GM19238 (cell line): ENCODE results near the gene CFAP45.

Experiments used
- DNase-seq: peaks from one replicate; pipeline ENCODE4 v3.0.0; 2011; ENCODE audit warnings: low spot score; ENCODE audit not compliant: insufficient read length

The CFAP45 gene

DNA sequence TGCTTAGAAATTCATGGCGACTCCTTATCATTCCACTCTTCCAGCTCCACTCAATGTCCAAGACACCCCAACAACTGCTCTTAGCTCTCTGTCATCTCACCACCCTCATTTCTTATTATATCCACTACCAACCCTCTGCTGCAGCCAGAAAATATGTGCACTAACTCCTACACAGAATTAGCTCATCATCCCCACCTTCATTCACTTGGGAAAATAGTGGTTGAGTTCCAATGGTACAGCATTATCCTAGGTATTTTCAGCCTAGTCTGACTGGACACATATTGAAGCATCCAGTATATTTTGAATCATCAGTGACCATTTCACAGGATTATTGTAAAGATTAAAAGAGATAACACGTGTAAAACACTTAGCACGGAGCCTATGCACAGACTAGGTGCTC is 20.8 kb downstream of the CFAP45 start:
- DNase-seq, result no peak

DNA sequence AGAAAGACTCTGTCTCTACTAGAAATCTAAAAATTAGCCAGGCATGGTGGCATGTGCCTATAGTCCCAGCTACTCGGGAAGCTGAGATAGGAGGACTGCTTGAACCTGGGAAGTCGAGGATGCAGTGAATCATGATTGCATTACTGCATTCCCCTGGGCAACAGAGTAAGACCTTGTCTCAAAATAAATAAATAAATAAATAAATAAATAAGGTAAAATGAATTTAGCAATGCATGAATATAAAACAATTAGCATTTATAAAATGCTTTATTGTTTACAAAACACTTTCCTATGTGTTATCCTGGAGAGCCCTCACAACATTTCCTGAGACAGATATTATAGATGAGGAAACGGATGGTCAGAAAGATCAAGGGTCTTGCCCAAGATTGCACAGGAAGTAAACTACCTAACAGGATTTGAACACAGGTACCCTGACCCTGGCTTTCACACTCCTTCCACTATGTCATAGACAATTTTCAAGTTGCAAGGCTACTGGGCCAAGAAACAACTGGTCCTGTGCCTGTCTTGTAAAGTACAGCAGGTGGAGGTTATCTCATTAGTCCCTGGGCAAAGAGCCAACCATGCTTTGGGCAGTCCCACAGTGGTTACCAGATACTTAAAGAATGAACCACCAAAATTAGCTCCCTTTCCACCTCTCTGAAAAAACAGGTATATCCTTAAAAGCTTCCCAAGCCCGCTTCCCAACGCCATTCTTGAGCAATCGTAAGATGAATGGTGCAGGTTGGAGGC is 22.1 kb downstream of the CFAP45 start:
- DNase-seq, result no peak

DNA sequence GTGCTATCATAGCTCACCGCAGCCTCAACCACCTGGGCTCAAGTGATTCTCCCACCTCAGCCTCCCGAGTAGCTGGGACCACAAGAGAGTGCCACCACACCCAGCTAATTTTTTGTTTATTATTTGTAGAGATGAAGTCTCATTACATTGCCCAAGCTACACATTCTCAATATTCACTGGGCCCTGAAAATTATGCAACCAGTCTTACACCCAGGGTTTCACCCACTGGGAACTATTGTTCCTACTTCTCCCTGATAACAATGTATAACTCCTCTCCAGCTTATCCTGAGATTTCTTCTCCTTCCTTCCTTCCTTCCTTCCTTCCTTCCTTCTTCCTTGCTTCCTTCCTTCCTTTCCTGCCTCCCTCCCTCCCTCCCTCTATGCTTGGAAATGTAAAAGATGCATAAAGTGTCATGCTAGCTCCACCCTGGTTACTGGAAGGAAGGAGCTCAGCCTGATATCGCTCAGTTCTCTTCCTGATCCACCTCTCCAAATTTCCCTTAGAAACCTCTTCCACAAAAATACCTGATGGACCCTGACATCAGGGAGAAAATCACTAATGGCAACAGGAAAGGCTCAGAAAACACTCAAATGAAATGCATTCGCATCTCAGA is 26.3 kb downstream of the CFAP45 start:
- no peak for DNase-seq

DNA sequence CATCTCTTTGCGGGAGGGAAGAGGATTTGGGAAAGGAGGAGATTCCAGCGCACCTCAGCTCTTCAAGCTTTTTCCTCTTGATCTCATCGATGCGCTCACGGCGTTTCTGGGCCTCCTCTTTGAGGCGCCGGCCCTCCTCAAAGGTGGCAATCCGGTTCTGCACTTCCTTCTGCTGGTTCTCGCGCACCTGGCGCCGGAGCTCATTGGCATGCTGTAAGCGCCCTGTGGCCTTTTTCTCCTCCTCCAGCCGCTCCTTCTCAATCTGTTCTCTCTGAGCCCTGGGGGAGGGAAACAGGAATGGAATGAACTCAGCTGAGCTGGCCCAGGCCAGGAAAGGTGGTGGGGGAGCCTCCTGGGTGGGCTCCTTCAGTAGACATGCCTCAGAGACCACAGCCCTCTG is 27.1 kb downstream of the CFAP45 start:
- no peak for DNase-seq

DNA sequence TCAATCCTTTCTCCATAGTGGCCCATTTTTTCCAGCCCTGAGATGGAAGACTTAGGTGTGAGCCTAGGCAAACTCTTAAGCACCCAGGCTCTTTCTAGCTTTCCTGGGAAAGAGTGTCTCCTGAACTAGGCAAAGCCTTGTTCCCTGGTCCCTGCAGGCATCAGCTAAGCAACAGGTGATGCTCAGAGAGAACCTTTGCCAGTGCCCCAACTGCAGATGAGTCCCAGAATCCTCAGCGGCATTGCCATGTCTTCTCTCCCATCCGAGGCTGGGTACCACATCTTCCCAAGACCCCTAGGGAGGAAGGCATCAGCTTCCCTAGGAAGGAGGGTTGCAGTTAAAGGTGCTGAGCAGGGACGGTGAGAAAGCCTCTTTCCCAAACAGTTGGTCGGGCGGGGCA is 29.3 kb downstream of the CFAP45 start:
- DNase-seq, result no peak

DNA sequence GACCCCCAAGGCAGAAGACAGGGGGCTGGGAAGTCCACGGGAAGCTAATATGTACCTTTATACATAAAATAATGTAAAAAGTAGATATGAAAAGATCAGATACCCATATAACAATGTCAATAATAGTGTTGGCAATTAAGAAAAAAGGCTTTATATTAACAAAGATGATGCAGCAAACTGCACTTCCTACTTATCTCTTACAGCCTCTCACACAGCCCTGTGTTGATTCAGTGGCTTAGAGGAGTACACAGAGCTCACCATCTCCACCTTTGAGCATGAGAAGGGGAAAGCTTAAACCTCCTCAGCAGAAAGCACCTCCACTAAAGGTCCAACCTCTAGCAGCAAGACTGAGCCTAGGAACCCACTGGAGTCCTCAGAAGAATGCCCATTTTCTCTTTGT is 30.4 kb downstream of the CFAP45 start:
- DNase-seq, result no peak

DNA sequence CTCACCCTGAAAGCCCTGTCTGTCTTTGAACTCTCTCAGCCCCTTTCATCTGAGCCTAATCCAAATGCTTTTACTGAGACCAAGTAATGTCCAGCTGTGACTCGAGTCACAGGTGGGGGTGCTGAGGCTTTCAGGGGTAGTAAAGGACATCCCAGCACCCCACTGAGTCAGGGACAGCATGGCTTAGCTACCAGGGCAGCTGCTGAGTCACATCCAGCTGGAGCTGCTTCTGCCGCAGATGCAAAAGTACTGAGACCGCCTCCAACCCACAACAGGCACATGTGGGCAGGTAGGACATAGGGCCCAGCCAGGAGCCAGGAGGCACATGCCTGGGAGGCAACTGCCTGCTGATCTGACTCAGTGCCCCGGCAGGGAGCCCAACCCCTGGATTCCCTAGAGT is 30.8 kb downstream of the CFAP45 start:
- DNase-seq, result no peak

DNA sequence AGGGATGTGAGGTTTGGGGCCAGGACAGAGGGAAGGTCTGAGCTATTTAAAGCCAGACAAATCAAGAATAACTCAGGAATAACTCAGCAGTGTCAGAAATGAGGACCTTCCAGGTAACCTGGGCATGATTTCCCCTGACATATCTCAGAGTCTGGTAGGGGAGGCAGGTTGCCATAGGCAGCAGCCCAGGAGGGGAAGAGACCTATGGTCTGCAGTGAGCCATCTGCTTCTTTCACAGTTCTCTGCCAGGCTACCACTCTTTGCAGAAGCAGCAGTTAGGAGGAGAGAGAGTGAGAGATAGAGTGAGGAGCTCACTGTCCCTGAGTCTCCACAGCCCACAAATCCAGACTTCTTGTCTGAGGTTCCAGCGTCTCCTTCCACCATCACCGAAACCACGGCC is 31.2 kb downstream of the CFAP45 start:
- DNase-seq, result no peak

DNA sequence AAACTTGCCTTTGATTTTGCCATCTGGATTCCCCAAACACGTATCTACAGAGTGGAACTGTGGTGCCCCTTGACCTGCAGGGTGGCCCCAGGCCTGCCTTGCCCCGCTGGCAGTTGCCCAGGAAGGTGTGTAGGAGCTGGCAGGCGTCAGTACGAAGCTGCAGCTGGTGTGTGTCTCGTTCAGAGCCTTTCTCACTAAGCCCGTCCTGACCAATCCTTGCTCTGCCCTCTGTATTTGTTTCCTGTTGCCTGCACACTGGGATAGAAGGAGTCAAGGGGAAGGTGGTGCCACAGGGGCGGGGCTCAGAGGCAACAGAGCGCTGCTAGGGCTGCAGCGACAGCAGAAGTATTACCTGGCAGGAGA is 32.3 kb downstream of the CFAP45 start:
- DNase-seq, result no peak

DNA sequence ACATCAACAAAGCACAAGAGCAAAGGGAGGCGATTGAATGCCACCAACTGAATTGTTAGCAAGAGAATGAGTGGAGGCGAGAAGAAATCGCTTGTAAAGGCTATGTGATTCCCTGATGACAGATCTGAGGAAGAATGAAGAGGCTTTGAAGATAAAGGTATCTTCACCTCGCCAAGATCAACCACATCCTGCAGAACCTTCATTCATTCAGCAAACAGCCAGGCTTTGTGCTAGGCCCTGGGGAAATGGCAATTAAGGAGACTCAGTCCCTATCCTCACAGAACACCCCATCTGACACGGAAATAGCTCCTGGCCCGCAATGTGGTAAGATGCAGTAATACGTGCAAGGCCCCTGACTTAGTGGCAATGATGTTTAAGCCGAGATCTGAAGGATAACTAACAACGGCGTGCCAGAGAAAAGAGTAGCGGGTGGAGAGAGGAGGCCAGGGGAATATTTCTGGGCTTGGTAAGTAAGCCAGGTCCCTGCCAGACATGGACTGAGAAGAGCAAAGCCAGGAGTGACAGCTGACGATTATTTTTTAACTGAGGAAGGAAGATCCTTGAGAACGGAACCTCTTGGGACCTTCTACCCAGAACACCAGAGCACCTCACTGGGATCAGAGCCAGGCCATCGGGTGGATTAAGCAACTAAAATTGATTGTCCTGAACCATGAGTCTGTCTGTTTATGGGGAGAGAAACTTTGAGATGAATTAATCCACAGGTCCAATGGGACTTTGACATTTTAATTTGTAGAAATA is 32.9 kb downstream of the CFAP45 start:
- no peak for DNase-seq

DNA sequence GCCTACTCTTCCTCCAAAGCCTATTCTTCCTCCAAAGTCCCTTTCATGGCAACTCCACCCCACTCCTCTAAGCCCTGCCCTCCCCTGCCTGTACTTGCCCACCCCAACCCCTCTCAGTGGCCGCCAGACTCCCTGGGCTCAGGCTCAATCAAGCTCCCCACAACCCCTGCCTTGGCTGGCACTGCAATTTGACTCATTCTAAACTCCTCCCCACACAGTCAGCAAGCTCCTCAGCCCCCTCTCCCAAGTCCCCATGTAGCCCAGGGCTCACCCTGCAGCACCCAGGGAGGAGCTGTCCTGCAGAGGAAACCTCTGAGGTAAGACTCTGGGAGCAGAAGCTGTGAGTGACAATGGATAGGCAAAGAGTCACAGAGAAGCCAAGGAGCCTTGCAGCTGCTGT is 33.9 kb downstream of the CFAP45 start:
- no peak for DNase-seq

DNA sequence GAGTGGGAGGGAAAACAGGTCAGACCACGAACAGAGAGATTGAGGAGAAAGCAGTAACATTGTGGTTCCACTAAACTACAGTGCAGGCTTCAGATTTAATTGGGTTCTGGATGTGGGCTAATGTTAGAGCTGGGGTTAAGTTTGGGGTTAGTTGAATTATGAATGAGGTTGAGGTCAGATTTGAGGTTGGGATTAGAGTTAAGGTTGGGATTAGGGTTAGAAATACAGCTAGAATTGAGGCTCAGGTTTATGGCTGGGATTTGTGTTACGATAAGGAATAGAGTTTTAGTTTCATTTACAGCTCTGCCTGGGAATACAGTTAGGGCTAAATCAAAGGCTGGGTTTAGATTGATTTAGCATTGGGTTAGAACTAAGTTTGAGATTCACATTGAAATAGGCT is 35.7 kb downstream of the CFAP45 start:
- no peak for DNase-seq

DNA sequence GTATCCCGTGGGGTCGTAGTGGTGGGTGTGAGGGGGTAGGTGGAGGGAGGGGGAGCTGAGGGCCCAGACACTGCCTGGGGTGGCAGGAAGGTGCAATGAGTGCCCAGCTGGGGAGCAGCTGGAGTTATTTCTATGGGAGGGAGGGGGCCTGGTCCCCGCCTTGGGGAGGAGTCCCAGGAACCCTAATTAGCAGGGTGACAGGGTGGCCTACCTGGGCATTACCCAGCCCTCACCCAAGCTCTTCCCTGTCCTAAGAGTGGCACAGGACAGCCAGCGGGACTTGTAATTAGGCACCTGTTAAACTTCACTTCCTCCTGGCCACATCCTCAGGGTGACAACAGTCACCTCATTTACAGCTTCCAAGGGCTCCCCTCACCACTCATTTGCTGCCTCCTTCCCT is 37.4 kb downstream of the CFAP45 start, which contains the start of gene VSIG8:
VSIG8 (minus strand) TSS at position 101 of the 400 bp plus-strand sequence. CDS start 136 bp downstream, outside the sequence.
- DNase-seq, result no peak

DNA sequence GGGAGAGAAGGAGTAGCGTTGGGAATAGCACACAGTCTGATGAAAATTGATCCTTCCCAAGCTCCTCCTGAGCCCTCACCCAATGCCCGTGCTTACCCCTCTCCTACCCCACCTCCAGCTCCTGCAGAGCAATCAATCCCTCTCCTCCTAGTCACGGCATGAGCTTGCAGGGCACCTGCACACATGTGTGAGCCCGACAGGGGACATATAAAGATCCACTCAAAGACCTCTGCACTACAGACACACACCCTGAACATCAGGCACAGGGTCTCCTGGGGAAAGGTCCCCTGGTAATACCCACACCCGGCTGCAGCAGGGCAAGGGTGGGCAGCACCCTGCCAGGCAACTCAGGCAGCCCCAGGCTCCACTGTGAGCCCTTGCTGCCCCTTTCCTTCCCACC is 37.9 kb downstream of the CFAP45 start:
- no peak for DNase-seq

DNA sequence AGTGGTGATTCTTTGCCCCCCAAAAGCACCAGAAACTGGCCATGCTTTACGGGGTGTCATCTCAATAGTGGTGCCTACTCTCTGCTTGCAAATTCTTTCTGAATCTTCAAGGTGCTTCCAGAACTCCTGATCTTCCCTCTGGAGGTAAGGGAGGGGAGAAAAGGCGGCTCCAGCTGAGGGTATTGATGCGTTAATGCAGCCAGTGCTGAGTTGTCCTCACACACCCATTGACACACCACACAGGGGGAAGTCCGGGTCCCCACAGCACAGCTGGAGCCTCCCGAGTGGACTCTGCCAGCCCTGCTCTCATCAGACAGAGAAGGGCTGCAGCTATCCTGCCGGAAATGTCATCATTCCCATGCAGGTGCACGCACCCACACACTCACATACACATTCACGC is 38.7 kb downstream of the CFAP45 start:
- DNase-seq, result no peak

DNA sequence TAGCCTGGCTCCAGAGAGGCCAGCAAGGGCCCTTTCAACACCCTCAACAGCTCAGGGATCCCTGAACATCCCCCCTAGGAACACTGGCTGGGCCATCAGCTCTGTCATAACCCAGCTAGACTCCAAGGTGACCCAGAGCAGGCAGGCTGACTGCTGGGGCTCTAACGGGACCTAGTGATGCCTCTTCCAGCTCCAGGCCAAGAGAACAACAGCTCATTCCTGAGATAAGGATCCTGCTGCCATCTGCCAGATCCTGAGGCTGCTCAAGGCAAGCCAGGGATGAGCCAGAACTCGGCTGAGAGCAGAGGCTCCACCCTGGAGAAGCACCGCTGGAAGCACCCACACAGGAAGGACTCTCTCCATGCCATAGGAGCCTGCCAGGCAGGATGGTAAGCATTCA is 39.5 kb downstream of the CFAP45 start:
- DNase-seq, result no peak

DNA sequence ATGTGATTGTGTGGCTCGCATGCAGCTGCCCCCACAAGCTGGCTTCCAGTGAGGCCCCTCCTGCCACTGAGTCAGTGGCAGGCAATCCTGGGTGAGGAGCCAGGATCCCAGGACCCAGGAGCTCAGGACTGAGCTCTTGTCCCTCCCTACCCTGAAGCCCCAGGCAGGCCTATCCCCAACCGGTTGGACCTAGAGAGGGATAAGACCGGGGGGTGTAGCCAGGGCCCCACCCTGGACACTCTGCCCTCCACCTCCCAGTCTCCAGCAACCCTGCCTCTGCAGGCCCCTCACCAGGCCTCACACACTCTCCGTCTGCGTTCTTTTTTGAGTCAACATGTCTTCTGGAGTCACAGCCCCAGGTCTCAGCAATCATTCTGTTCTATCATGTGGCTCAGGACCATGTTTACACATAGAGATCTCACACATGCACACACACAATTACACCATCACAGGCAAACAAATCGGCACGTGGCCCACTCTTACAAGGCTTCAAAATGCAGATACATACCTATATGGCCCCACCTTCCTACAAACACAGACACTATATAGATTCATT is 40.1 kb downstream of the CFAP45 start:
- no peak for DNase-seq

DNA sequence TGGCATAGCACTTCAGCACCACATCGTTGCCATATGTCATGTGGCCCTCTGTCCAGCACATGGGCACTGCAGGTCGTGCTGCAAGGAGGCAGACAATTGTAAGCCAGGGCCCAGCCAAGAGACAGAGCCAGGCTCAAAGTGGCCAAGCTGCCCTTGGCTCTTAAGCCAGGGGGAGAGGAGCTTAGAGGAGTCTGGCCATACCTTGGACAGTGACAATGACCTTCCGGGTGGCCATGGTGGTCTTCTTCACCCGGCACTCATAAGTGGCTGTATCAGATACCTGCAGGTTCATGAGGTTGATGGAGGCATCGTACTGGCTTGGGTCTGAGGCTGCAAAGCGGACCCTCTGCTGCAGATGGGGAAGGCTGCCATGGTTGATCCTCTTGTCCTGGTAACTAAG is 42.1 kb downstream of the CFAP45 start:
- DNase-seq, result no peak

DNA sequence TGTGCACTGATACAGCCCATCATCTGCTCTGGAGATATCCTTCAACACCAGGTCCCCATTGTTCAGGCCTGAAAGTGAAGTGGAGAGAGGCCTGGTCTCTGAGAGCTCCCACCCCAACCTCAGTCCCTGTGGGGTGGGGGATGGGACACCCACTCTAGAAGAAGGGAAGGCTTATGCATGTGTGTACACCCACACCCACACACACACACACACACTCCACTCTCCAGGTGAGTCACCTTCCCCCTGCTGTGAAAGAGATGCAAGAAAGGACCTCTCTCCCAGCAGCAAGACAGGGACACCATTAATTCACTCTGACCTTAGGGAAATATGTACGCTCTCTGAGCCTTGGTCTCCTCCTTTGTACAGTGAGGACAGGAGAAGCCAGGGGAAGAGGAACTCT is 43.4 kb downstream of the CFAP45 start:
- no peak for DNase-seq

DNA sequence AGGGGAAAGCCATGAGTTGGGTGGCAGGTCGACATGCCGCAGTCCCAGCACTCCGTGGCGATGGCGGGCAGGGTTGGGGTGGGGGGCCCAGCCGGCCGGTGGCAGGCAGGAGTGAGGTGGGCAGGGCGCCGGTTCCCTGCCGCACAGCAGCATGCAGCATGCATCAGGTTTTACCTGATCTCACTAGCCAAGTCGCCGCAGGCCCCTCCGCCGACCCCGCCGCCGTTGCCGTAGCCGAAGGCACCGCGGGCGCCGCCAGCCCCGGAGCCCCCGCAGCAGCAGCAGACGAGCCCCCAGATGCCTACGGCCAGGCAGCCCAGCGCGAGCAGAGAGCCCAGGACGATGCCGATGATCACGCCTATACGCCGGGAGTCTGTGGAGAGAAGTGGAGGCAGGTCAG is 44.3 kb downstream of the CFAP45 start:
- no peak for DNase-seq

DNA sequence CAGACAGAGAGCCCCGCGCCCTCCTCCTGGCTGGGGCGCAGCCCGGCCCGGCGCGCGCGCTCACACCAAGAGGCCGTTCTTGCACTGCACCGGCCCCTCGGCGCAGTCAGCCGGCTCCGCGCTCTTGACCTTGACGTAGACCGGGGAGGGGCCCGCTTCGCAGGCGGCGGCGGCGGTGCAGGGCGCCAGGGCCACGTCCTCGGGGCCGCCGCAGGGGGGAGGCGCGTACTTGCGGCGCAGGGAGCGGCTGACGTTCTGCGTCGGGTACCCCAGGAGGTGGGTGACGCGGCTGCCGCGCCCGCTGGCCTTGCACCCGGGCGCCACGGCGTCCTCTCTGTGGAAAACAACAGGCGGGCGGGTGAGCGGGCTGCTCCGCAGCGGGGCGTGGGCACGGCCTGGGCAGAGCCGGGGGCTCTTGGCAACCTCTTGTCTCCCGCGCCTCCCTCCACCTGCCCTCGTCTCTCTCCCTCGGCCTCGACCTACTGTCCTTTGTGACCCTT is 45.2 kb downstream of the CFAP45 start:
- DNase-seq, result peak; percentile 37

DNA sequence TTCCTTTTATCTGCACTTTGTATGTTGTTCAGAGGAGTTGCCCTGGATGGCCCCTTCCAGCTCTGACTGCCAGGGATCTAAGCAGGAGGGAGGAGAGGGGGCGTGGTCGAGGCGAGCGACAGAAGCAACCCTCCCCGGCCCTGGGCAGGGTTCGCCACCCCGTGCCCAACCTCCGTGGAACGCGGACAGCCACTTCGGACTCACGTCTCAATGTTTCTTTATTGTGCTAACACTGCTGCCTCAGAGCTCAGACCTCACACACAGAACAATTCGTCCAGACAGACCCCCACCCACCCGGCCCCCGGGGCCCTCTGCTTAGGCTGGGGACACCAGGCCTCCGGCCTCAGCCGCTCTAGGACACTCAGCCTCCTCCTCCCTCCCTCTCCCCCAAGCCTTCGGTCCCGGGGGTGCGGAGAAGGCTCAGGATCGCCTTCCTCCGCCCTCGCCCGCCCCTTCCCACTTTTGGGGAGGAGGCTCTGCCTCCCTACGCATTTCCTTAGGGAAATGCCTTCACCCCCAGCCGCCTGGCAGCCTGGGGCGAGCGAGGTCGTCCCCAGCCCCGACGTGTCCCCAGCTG is 45.8 kb downstream of the CFAP45 start:
- no peak for DNase-seq
